Neuron (in vitro differentiated cells): ENCODE results near the gene GRK1.

Experiments
- H2AFZ ChIP-seq: one replicate; pipeline ENCODE4 v1.6.1; 2013; ENCODE audit warnings: low read depth, mild to moderate bottlenecking, inconsistent platforms, low read length, moderate library complexity
- H3K27me3 ChIP-seq: one replicate; pipeline ENCODE4 v1.6.1; 2013; ENCODE audit warnings: low read length; ENCODE audit not compliant: insufficient read depth
- H3K36me3 ChIP-seq: one replicate; pipeline ENCODE4 v1.6.1; 2013; ENCODE audit warnings: low read length; ENCODE audit not compliant: insufficient read depth
- H3K4me1 ChIP-seq: one replicate; pipeline ENCODE4 v1.6.1; 2013; ENCODE audit warnings: low read length; ENCODE audit not compliant: insufficient read depth
- H3K4me3 ChIP-seq: 2 replicates; pipeline ENCODE4 v1.5.1; 2013; ENCODE audit warnings: mild to moderate bottlenecking, low read length, moderate library complexity
- H3K9me3 ChIP-seq: one replicate; pipeline ENCODE4 v1.6.1; 2013; ENCODE audit warnings: low read length

GRK1 gene

GRCh38 chr13:113656003-113656588, 10.9 kb upstream of the GRK1 start:
- no peak overlapping the region for H3K4me3 ChIP-seq
- H3K4me1 ChIP-seq = no peaks in the 10 kb centered on the region
- H2AFZ ChIP-seq = no peak overlapping the region
- no peaks in the 10 kb centered on the region for H3K9me3 ChIP-seq
- H3K27me3 ChIP-seq = no peaks in the 10 kb centered on the region
- no peaks in the 10 kb centered on the region for H3K36me3 ChIP-seq

- no peaks in the 10 kb centered on the region for H3K27me3 ChIP-seq
- no peak overlapping the region for H2AFZ ChIP-seq
- H3K36me3 ChIP-seq = no peaks in the 10 kb centered on the region
- no peaks in the 10 kb centered on the region for H3K9me3 ChIP-seq
- no peak overlapping the region for H3K4me3 ChIP-seq
- H3K4me1 ChIP-seq = no peaks in the 10 kb centered on the region
Measured at GRCh38 chr13:113656831-113657671, 10.0 kb upstream of the GRK1 start.

GRCh38 chr13:113657851-113658741, 8.9 kb upstream of the GRK1 start, which contains the start of gene ATP4B:
ATP4B (minus strand) TSS chr13:113658198; CDS start chr13:113658144, 54 bp downstream.
- Histone ChIP-seq H3K4me3 (no peak within 1 kb of the TSS), H3K9me3 (no peaks in the 10 kb centered on the region), H3K27me3 (no peaks in the 10 kb centered on the region)

GRCh38 chr13:113658836-113659235, 8.2 kb upstream of the GRK1 start:
- H3K36me3 ChIP-seq = no peaks in the 10 kb centered on the region
- H3K4me1 ChIP-seq = no peaks in the 10 kb centered on the region
- H3K27me3 ChIP-seq = no peaks in the 10 kb centered on the region
- no peaks in the 10 kb centered on the region for H3K9me3 ChIP-seq
- no peak overlapping the region for H2AFZ ChIP-seq
- no peak overlapping the region for H3K4me3 ChIP-seq

More at GRCh38 chr13:113657851-113658741, 8.9 kb upstream of the GRK1 start, which contains the start of gene ATP4B:
- Histone ChIP-seq H3K36me3 (no peaks in the 10 kb centered on the region), H2AFZ (no peak within 1 kb of the TSS), H3K4me1 (no peaks in the 10 kb centered on the region)

GRCh38 chr13:113659337-113659736, 7.7 kb upstream of the GRK1 start:
- no peaks in the 10 kb centered on the region for H3K4me1 ChIP-seq
- no peak overlapping the region for H2AFZ ChIP-seq
- no peaks in the 10 kb centered on the region for H3K9me3 ChIP-seq
- H3K4me3 ChIP-seq = no peak overlapping the region
- no peaks in the 10 kb centered on the region for H3K36me3 ChIP-seq
- no peaks in the 10 kb centered on the region for H3K27me3 ChIP-seq

GRCh38 chr13:113660066-113660465, 7.0 kb upstream of the GRK1 start:
- no peaks in the 10 kb centered on the region for H3K9me3 ChIP-seq
- H3K27me3 ChIP-seq = no peaks in the 10 kb centered on the region
- no peak overlapping the region for H3K4me3 ChIP-seq
- H2AFZ ChIP-seq = no peak overlapping the region
- no peaks in the 10 kb centered on the region for H3K36me3 ChIP-seq
- H3K4me1 ChIP-seq = no peaks in the 10 kb centered on the region

GRCh38 chr13:113661509-113661908, 5.5 kb upstream of the GRK1 start:
- Histone ChIP-seq H3K9me3 (no peaks in the 10 kb centered on the region), H3K4me1 (no peaks in the 10 kb centered on the region), H3K27me3 (no peaks in the 10 kb centered on the region), H3K36me3 (no peaks in the 10 kb centered on the region), H2AFZ (no peak overlapping the region), H3K4me3 (no peak overlapping the region)

- Histone ChIP-seq H3K36me3 (no peaks in the 10 kb centered on the region), H2AFZ (no peak overlapping the region), H3K27me3 (no peaks in the 10 kb centered on the region), H3K9me3 (no peaks in the 10 kb centered on the region), H3K4me1 (no peaks in the 10 kb centered on the region), H3K4me3 (no peak overlapping the region)
Measured at GRCh38 chr13:113663934-113664333, 3.1 kb upstream of the GRK1 start.

GRCh38 chr13:113664751-113665596, 2.0 kb upstream of the GRK1 start:
- Histone ChIP-seq H3K9me3 (no peaks in the 10 kb centered on the region), H3K4me1 (no peaks in the 10 kb centered on the region), H3K27me3 (no peaks in the 10 kb centered on the region), H2AFZ (no peak overlapping the region), H3K4me3 (no peak overlapping the region), H3K36me3 (no peaks in the 10 kb centered on the region)

- no peak overlapping the region for H2AFZ ChIP-seq
- H3K36me3 ChIP-seq = no peaks in the 10 kb centered on the region
- H3K27me3 ChIP-seq = no peaks in the 10 kb centered on the region
- H3K4me1 ChIP-seq = no peaks in the 10 kb centered on the region
- H3K9me3 ChIP-seq = no peaks in the 10 kb centered on the region
- H3K4me3 ChIP-seq = no peak overlapping the region
Measured at GRCh38 chr13:113665597-113666328, 1.3 kb upstream of the GRK1 start.

GRCh38 chr13:113666329-113666670, 719 bp upstream of the GRK1 start:
- Histone ChIP-seq H3K27me3 (no peaks in the 10 kb centered on the region), H3K36me3 (no peaks in the 10 kb centered on the region), H3K4me1 (no peaks in the 10 kb centered on the region), H2AFZ (no peak overlapping the region), H3K4me3 (no peak overlapping the region), H3K9me3 (no peaks in the 10 kb centered on the region)
